GM18511 (cell line): ENCODE data around the gene PEG3.

Experiments
- ATAC-seq: cut with Tn5 transposase; IDR thresholded peaks from one replicate; pipeline ENCODE4 v1.9.1; 2021; ENCODE audit warnings: mild to moderate bottlenecking, moderate library complexity; ENCODE audit not compliant: unreplicated experiment

Gene PEG3

GRCh38 chr19:56839652-56840450, 675 bp downstream of the PEG3 start:
- no peak for ATAC-seq

- ATAC-seq, result no peak
These were observed 1.4 kb downstream of the PEG3 start for GRCh38 chr19:56838909-56839651.

GRCh38 chr19:56838024-56838908, 2.3 kb downstream of the PEG3 start:
- no peak for ATAC-seq

GRCh38 chr19:56837492-56838023, 3.0 kb downstream of the PEG3 start:
- no peak for ATAC-seq

- no peak for ATAC-seq
These were observed 3.5 kb downstream of the PEG3 start for GRCh38 chr19:56837004-56837403.

GRCh38 chr19:56836059-56836458, 4.5 kb downstream of the PEG3 start:
- ATAC-seq, result no peak

- ATAC-seq, result no peak
These were observed 5.1 kb downstream of the PEG3 start for GRCh38 chr19:56835401-56835800.

GRCh38 chr19:56834564-56835375, 5.8 kb downstream of the PEG3 start:
- ATAC-seq, result no peak

- no peak for ATAC-seq
These were observed 8.1 kb downstream of the PEG3 start for GRCh38 chr19:56832352-56832928.

- ATAC-seq, result no peak
These were observed 9.3 kb downstream of the PEG3 start for GRCh38 chr19:56831255-56831654.

- ATAC-seq, result no peak
These were observed 10.9 kb downstream of the PEG3 start for GRCh38 chr19:56829596-56829995.

GRCh38 chr19:56827708-56828107, 12.8 kb downstream of the PEG3 start:
- ATAC-seq, result no peak

- ATAC-seq, result no peak
These were observed 16.6 kb downstream of the PEG3 start for GRCh38 chr19:56823956-56824355.

GRCh38 chr19:56823417-56823816, 17.1 kb downstream of the PEG3 start:
- no peak for ATAC-seq

GRCh38 chr19:56822755-56823154, 17.8 kb downstream of the PEG3 start:
- no peak for ATAC-seq

- no peak for ATAC-seq
These were observed 18.9 kb downstream of the PEG3 start for GRCh38 chr19:56821675-56822074.

- no peak for ATAC-seq
These were observed 19.3 kb downstream of the PEG3 start for GRCh38 chr19:56821209-56821608.

GRCh38 chr19:56819166-56819565, 21.4 kb downstream of the PEG3 start:
- ATAC-seq, result no peak

- no peak for ATAC-seq
These were observed 25.9 kb downstream of the PEG3 start for GRCh38 chr19:56814656-56815055.

GRCh38 chr19:56813531-56813930, 27.0 kb downstream of the PEG3 start:
- ATAC-seq, result no peak
